ENCODE results near the gene FAM135A. TPM values are rescaled to one million over a fixed set of nuclear protein-coding genes. Genes with fewer than 3 reads are reported as not detected.
"Not testable (repeated sequence)": the region's sequence is repeated elsewhere in the genome, so short reads cannot be mapped to it uniquely, and the experiment has no call there.

FAM135A gene
- total RNA-seq, 2 experiments from 2014 or later: 9.0 to 9.2 TPM

GRCh38 chr6:70486638-70487037, 73.3 kb downstream of the FAM135A start:
- H3K27ac Mint-ChIP-seq; H3K9me3 Mint-ChIP-seq; H3K36me3 Mint-ChIP-seq; DNase-seq; POLR2A ChIA-PET; H3K4me3 Mint-ChIP-seq; H3K4me1 Mint-ChIP-seq (ENCODE audit: low read depth); CTCF ChIA-PET; H3K27me3 Mint-ChIP-seq; intact Hi-C loops (cut with micrococcal nuclease): not testable (repeated sequence)

DNA sequence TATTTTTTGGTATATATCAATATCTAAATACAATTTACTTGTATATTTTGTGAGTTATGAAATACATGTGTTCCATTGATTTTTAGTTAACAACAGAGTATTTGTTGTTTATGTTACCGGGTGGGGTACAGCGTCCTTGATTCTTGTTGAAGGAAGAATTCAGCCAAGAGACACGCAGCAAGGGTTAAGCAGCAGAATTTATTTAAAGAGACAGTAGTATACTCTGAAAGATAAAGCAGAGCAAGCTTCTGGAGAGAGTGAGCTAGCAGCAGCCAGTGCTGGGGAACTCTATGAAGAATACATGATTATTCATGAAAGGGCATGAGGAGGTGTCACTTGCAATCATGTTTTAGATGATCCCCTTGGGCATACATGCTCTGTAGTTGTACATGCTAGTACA, 76.1 kb downstream of the FAM135A start:
- Mint-ChIP-seq H3K4me1 (ENCODE audit: low read depth) (no peaks in the 10 kb centered on the region), H3K9me3 (no peaks in the 10 kb centered on the region), H3K4me3 (no peak overlapping the region), H3K36me3 (peaks cover 1% of the 10 kb centered on the region), H3K27ac (no peak overlapping the region), H3K27me3 (no peaks in the 10 kb centered on the region)
- DNase-seq: no peak
- ChIA-PET CTCF (no interaction called here), POLR2A (no interaction called here)
- intact Hi-C loops (cut with micrococcal nuclease): no loop called here

GRCh38 chr6:70494833-70495232, 81.5 kb downstream of the FAM135A start:
- H3K4me1 Mint-ChIP-seq (ENCODE audit: low read depth): no peaks in the 10 kb centered on the region
- no peak overlapping the region for H3K27ac Mint-ChIP-seq
- H3K4me3 Mint-ChIP-seq: no peak overlapping the region
- ChIA-PET CTCF (no interaction called here), POLR2A (no interaction called here)
- peaks cover 22% of the 10 kb centered on the region for H3K9me3 Mint-ChIP-seq
- intact Hi-C loops (cut with micrococcal nuclease): no loop called here
- H3K27me3 Mint-ChIP-seq: no peaks in the 10 kb centered on the region
- peaks cover 15% of the 10 kb centered on the region for H3K36me3 Mint-ChIP-seq
- DNase-seq: no peak

DNA sequence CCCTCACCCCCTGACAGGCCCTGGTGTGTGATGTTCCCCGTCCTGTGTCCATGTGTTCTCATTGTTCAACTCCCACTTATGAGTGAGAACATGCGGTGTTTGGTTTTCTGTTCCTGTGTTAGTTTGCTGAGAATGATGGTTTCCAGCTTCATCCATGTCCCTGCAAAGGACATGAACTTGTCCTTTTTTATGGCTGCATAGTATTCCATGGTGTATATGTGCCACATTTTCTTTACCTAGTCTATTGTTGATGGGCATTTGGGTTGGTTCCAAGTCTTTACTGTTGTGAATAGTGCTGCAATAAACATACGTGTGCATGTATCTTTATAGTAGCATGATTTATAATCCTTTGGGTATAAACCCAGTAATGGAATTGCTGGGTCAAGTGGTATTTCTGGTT, 82.5 kb downstream of the FAM135A start:
- DNase-seq; H3K27me3 Mint-ChIP-seq; intact Hi-C loops (cut with micrococcal nuclease); POLR2A ChIA-PET; H3K4me3 Mint-ChIP-seq; H3K27ac Mint-ChIP-seq; H3K4me1 Mint-ChIP-seq (ENCODE audit: low read depth); CTCF ChIA-PET: not testable (repeated sequence)
- H3K9me3 Mint-ChIP-seq: peaks cover 22% of the 10 kb centered on the region
- H3K36me3 Mint-ChIP-seq: peaks cover 18% of the 10 kb centered on the region

- Mint-ChIP-seq H3K36me3 (peaks cover 44% of the 10 kb centered on the region), H3K4me1 (ENCODE audit: low read depth) (no peaks in the 10 kb centered on the region), H3K9me3 (peaks cover 27% of the 10 kb centered on the region), H3K4me3 (no peak overlapping the region), H3K27ac (no peak overlapping the region), H3K27me3 (no peaks in the 10 kb centered on the region)
- intact Hi-C loops (cut with micrococcal nuclease): no loop called here
- ChIA-PET CTCF (no interaction called here), POLR2A (no interaction called here)
- no peak for DNase-seq
Measured at GRCh38 chr6:70502484-70502883, 89.2 kb downstream of the FAM135A start.

DNA sequence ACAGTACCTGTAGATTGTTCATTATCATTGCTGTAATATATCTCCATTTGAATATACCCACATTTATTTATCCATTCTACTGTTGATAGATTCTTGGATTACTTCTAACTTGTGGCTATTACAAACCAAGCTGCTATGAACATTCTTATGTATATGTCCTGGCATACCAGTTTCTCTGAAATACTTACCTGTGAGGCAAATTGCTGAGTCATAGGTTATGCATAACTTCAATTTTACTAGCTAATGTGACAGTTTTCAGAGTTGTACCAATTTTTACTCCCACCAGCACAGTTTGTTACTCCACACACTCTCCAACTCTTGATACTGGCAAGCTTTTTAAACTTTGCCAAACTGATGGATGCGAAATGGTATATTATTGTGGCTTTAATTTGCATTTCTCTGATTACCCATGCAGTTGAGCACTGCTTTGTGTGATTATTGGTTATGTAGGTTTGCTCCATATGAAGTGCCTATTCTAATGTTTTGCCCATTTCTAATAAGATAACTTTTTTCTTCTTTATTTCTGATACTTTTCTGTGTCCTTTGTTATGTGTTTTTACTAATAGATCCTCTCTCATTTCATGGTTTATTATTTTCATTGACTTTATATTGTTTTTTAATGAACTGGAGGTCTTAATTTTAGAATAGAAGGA, 90.6 kb downstream of the FAM135A start:
- H3K36me3 Mint-ChIP-seq: peaks cover 35% of the 10 kb centered on the region
- intact Hi-C loops (cut with micrococcal nuclease): no loop called here
- DNase-seq: no peak
- peaks cover 17% of the 10 kb centered on the region for H3K9me3 Mint-ChIP-seq
- POLR2A ChIA-PET: no interaction called here
- no peak overlapping the region for H3K4me3 Mint-ChIP-seq
- H3K27me3 Mint-ChIP-seq: no peaks in the 10 kb centered on the region
- CTCF ChIA-PET: no interaction called here
- no peaks in the 10 kb centered on the region for H3K4me1 Mint-ChIP-seq (ENCODE audit: low read depth)
- H3K27ac Mint-ChIP-seq: no peak overlapping the region

GRCh38 chr6:70506321-70506720, 93.0 kb downstream of the FAM135A start:
- no peaks in the 10 kb centered on the region for H3K27me3 Mint-ChIP-seq
- no peaks in the 10 kb centered on the region for H3K4me1 Mint-ChIP-seq (ENCODE audit: low read depth)
- no peak for DNase-seq
- intact Hi-C loops (cut with micrococcal nuclease): no loop called here
- ChIA-PET POLR2A (no interaction called here), CTCF (no interaction called here)
- no peak overlapping the region for H3K4me3 Mint-ChIP-seq
- H3K9me3 Mint-ChIP-seq: peaks cover 11% of the 10 kb centered on the region
- no peak overlapping the region for H3K27ac Mint-ChIP-seq
- H3K36me3 Mint-ChIP-seq: peaks cover 31% of the 10 kb centered on the region

GRCh38 chr6:70507161-70507560, 93.9 kb downstream of the FAM135A start:
- Mint-ChIP-seq H3K4me3 (no peak overlapping the region), H3K36me3 (peaks cover 30% of the 10 kb centered on the region), H3K27me3 (no peaks in the 10 kb centered on the region), H3K9me3 (peaks cover 11% of the 10 kb centered on the region), H3K27ac (no peak overlapping the region), H3K4me1 (ENCODE audit: low read depth) (no peaks in the 10 kb centered on the region)
- intact Hi-C loops (cut with micrococcal nuclease): no loop called here
- CTCF ChIA-PET: no interaction called here
- POLR2A ChIA-PET: no interaction called here
- DNase-seq: no peak

DNA sequence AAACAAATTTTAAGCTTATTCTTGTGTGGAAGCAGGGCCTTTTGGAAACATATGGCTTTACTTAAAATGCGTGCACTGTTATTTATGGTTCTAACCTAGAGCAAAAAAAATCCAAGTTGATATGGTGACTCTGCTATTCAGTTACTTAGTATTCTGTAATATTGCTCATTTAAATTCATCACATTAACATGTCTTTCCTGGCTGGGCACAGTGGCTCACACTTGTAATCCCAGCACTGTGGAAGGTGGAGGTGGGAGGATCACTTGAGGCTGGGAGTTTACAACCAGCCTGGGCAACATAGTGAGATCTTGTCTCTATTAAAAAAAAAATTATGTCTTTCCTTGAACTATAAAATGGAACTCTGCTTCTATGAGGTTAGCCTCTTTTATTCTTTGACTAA, 95.6 kb downstream of the FAM135A start:
- Mint-ChIP-seq H3K36me3 (peaks cover 16% of the 10 kb centered on the region), H3K4me1 (ENCODE audit: low read depth) (no peaks in the 10 kb centered on the region), H3K27me3 (no peaks in the 10 kb centered on the region), H3K27ac (no peak overlapping the region), H3K9me3 (peaks cover 4% of the 10 kb centered on the region), H3K4me3 (no peak overlapping the region)
- ChIA-PET POLR2A (no interaction called here), CTCF (no interaction called here)
- intact Hi-C loops (cut with micrococcal nuclease): no loop called here
- DNase-seq: no peak

GRCh38 chr6:70510600-70510999, 97.3 kb downstream of the FAM135A start:
- ChIA-PET CTCF (no interaction called here), POLR2A (no interaction called here)
- Mint-ChIP-seq H3K9me3 (no peaks in the 10 kb centered on the region), H3K4me1 (ENCODE audit: low read depth) (no peaks in the 10 kb centered on the region), H3K27me3 (no peaks in the 10 kb centered on the region), H3K36me3 (peaks cover 3% of the 10 kb centered on the region), H3K4me3 (no peak overlapping the region), H3K27ac (no peak overlapping the region)
- intact Hi-C loops (cut with micrococcal nuclease): no loop called here
- DNase-seq: no peak

DNA sequence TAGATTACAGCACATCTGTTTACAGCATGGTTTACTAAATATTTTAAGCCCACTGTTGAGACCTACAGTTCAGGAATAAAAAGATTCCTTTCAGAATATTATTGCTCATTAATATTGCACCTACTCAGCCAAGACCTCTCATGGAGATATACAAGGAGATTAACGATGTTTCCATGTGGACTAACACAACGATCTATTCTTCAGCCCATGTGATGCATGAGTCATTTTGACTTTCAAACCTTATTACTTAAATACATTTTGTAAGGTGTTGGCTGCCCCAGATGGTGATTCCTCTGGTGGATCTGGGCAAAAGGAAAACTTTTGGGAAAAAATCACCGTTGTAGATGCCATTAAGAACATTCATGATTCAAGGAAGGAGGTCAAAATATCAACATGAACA, 105.4 kb downstream of the FAM135A start:
- CTCF ChIA-PET: interaction anchor here (1.2 to 7.9 kb wide), 2 partner anchors 168 to 365 kb away, joined by 4 to 93 read pairs; no protein-coding TSS in a partner anchor
- intact Hi-C loops (cut with micrococcal nuclease): no loop called here
- Mint-ChIP-seq H3K4me3 (no peak overlapping the region), H3K4me1 (ENCODE audit: low read depth) (peaks cover 6% of the 10 kb centered on the region), H3K9me3 (no peaks in the 10 kb centered on the region), H3K27ac (no peak overlapping the region), H3K36me3 (no peaks in the 10 kb centered on the region), H3K27me3 (no peaks in the 10 kb centered on the region)
- POLR2A ChIA-PET: no interaction called here
- no peak for DNase-seq

DNA sequence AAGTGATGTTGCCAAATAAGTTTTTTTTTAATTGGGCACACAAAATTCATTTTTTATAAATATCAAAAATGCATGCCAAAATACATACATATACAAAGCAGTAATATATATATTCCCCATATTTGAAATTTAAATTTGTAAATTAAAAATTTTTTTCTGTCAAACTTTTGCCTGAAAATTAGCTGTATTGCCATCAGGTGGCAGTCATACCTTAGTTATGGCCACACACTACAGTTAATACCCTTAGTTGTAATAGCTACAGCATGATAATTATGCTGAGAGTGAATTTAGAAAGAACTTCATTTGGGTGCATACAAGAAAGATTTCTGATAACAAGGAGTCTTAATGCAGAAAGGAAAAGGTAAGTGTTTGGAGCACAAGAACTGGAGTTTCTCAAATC, 107.3 kb downstream of the FAM135A start:
- H3K9me3 Mint-ChIP-seq: no peaks in the 10 kb centered on the region
- peaks cover 6% of the 10 kb centered on the region for H3K4me1 Mint-ChIP-seq (ENCODE audit: low read depth)
- H3K4me3 Mint-ChIP-seq: no peak overlapping the region
- ChIA-PET CTCF (interaction anchor here (0.7 to 7.9 kb wide), 17 partner anchors 14 to 524 kb away, joined by 3 to 93 read pairs (median 3); partner anchors contain the start of gene SMAP1), POLR2A (no interaction called here)
- H3K27ac Mint-ChIP-seq: no peak overlapping the region
- intact Hi-C loops (cut with micrococcal nuclease): loop anchor here (1.0 to 5.0 kb wide), 3 partner anchors 166 to 437 kb away; partner anchors contain the start of gene B3GAT2
- DNase-seq: no peak
- H3K36me3 Mint-ChIP-seq: no peaks in the 10 kb centered on the region
- no peaks in the 10 kb centered on the region for H3K27me3 Mint-ChIP-seq

- DNase-seq: no peak
- H3K36me3 Mint-ChIP-seq: no peaks in the 10 kb centered on the region
- H3K4me3 Mint-ChIP-seq: no peak overlapping the region
- ChIA-PET CTCF (interaction anchor here (2.4 to 7.9 kb wide), 2 partner anchors 162 to 359 kb away, joined by 10 to 93 read pairs; no protein-coding TSS in a partner anchor), POLR2A (no interaction called here)
- H3K27me3 Mint-ChIP-seq: no peaks in the 10 kb centered on the region
- no peaks in the 10 kb centered on the region for H3K4me1 Mint-ChIP-seq (ENCODE audit: low read depth)
- intact Hi-C loops (cut with micrococcal nuclease): loop anchor here (5.0 kb wide), 1 partner anchor 432 kb away; the partner anchor contains the start of gene B3GAT2
- no peaks in the 10 kb centered on the region for H3K9me3 Mint-ChIP-seq
- H3K27ac Mint-ChIP-seq: no peak overlapping the region
Measured at GRCh38 chr6:70524721-70525286, 111.5 kb downstream of the FAM135A start.
